Lower leg skin (tissue), 3 donors: Measurements from ENCODE around the gene SQSTM1.

Source experiments
- CTCF ChIP-seq, 3 donors: fragments of 450-650 bp; IDR thresholded peaks; one replicate each; pipeline ENCODE4 v1.5.1; 2016; ENCODE audit warnings: antibody characterized with exemption in 3 of 3, mild to moderate bottlenecking in 3 of 3, moderate library complexity in 2 of 3
- POLR2A ChIP-seq, 2 donors: fragments of 450-650 bp; IDR thresholded peaks; one replicate each; pipeline ENCODE4 v1.6.1; 2016 to 2017; ENCODE audit warnings: antibody characterized with exemption in 2 of 2, mild to moderate bottlenecking in 1 of 2, moderate library complexity in 1 of 2

GRCh38 chr5:179874136-179874535 lies 53.4 kb downstream of the SQSTM1 start:
- TF ChIP-seq CTCF (IDR thresholded peaks at IDR 0.05) (no peak), POLR2A (IDR thresholded peaks at IDR 0.05) (no peak)
